Spleen (tissue), 11 donors: Measurements from ENCODE around the gene FLAD1. TPM values are rescaled to one million over a fixed set of nuclear protein-coding genes. Genes with fewer than 3 reads are reported as not detected.

Source experiments
- DNase-seq: peaks from one replicate; pipeline ENCODE4 v3.0.0-alpha.2; 2020
- H3K27ac ChIP-seq, 8 donors: fragments of 200-600 bp; sonication (generic) in 7 of 8; 1 replicate in 4 of 8; 2 replicates in 4 of 8; pipeline versions ENCODE4 v1.5.0 to v1.8.0; 2016 to 2021; ENCODE audit warnings: inconsistent platforms in 4 of 8, mild to moderate bottlenecking in 4 of 8, moderate library complexity in 1 of 8
- H3K27me3 ChIP-seq, 7 donors: fragments of 200-600 bp; sonication (generic) in 6 of 7; replicated peaks in 1 of 7; 1 replicate in 4 of 7; 2 replicates in 3 of 7; pipeline versions ENCODE4 v1.5.0 to v1.8.0; 2016 to 2021; ENCODE audit warnings: inconsistent platforms in 3 of 7, mild to moderate bottlenecking in 1 of 7
- H3K36me3 ChIP-seq, 6 donors: fragments of 200-600 bp; sonication (generic) in 5 of 6; 1 replicate in 4 of 6; 2 replicates in 2 of 6; pipeline versions ENCODE4 v1.5.0 to v1.8.0; 2016 to 2021; ENCODE audit warnings: inconsistent platforms in 2 of 6
- H3K4me1 ChIP-seq, 6 donors: fragments of 200-600 bp; sonication (generic) in 5 of 6; 1 replicate in 3 of 6; 2 replicates in 3 of 6; pipeline versions ENCODE4 v1.5.0 to v1.8.0; 2016 to 2021; ENCODE audit warnings: inconsistent platforms in 3 of 6
- H3K4me3 ChIP-seq, 8 donors: fragments of 200-600 bp; sonication (generic) in 7 of 8; 1 replicate in 4 of 8; 2 replicates in 4 of 8; pipeline versions ENCODE4 v1.5.0 to v1.8.0; 2016 to 2021; ENCODE audit warnings: inconsistent platforms in 4 of 8, mild to moderate bottlenecking in 4 of 8, moderate library complexity in 2 of 8
- H3K9me3 ChIP-seq, 8 donors: fragments of 200-600 bp; sonication (generic) in 7 of 8; 1 replicate in 4 of 8; 2 replicates in 4 of 8; pipeline versions ENCODE4 v1.5.0 to v1.8.0; 2016 to 2021; ENCODE audit warnings: inconsistent platforms in 4 of 8
- CTCF ChIP-seq, 11 experiments: fragments of 200-600 bp in 7 of 11; fragments of 450-650 bp in 4 of 11; sonication (generic) in 4 of 11; IDR thresholded peaks in 8 of 11; conservative IDR thresholded peaks in 3 of 11; 1 replicate in 7 of 11; 2 replicates in 4 of 11; pipeline versions ENCODE4 v1.4.0 to v1.8.0; 2016 to 2021; ENCODE audit warnings: antibody characterized with exemption in 11 of 11, inconsistent platforms in 4 of 11, mild to moderate bottlenecking in 1 of 11
- POLR2A ChIP-seq, 3 donors: fragments of 450-650 bp; IDR thresholded peaks; one replicate each; pipeline ENCODE4 v1.5.1; 2017; ENCODE audit warnings: antibody characterized with exemption in 3 of 3, mild to moderate bottlenecking in 1 of 3
- POLR2AphosphoS5 ChIP-seq, 3 donors: sonication (generic); formaldehyde crosslinking; IDR thresholded peaks; one replicate each; pipeline ENCODE4 v1.5.1; 2017; ENCODE audit warnings: antibody characterized with exemption in 3 of 3
- WGBS, 5 donors: extraction: QIAGEN DNeasy Blood & Tissue Kit in 3 of 5; methylation state at CpG; one replicate each; pipeline versions ENCODE4 v1.1.5 to v1.1.7; 2013 to 2018; 5-methylcytosine and 5-hydroxymethylcytosine counted together
- intact Hi-C: fragments of 100-400 bp; cut with DNase I; formaldehyde crosslinking; loops from one replicate; pipeline ENCODE4 v1.15.0; 2023; ENCODE audit warnings: low total_unique reads
- polyA plus RNA-seq, 3 donors: library from polyadenylated mRNA; stranded (reverse); fragments of 200-250 nt; gene quantifications; one replicate each; pipeline ENCODE4 v1.2.1, GENCODE V29; 2013
- total RNA-seq, 7 donors: library from RNA; depleted of rRNA in 3 of 7; stranded (reverse); fragments of >200 nt in 3 of 7; fragmentation: NEBNext Ultra II Directional in 4 of 7; extraction: Animal tissue kit (Norgen Biotek cat#: 25700) in 4 of 7; gene quantifications; one replicate each; pipeline versions ENCODE4 v1.1.0 to v1.2.1, GENCODE V29; 2016 to 2021
- donor health status: healthy with polysubstance abuse.
- donor health status: DM: no; HTN: no; CAD: no; lungs with moderate emphysema.
- donor health status: DM: no; HTN: no; CAD: no.
- donor health status: Bipolar disorder and iron deficiency.
- donor health status: healthy.
- donor health status: DM: no; HTN: no; CAD: no.
- donor health status: DM: yes; HTN: yes; CAD: no.

The FLAD1 gene
- total and polyA plus RNA-seq, 10 donors, result 27.1 to 43.4 (median 31.6) TPM

DNA sequence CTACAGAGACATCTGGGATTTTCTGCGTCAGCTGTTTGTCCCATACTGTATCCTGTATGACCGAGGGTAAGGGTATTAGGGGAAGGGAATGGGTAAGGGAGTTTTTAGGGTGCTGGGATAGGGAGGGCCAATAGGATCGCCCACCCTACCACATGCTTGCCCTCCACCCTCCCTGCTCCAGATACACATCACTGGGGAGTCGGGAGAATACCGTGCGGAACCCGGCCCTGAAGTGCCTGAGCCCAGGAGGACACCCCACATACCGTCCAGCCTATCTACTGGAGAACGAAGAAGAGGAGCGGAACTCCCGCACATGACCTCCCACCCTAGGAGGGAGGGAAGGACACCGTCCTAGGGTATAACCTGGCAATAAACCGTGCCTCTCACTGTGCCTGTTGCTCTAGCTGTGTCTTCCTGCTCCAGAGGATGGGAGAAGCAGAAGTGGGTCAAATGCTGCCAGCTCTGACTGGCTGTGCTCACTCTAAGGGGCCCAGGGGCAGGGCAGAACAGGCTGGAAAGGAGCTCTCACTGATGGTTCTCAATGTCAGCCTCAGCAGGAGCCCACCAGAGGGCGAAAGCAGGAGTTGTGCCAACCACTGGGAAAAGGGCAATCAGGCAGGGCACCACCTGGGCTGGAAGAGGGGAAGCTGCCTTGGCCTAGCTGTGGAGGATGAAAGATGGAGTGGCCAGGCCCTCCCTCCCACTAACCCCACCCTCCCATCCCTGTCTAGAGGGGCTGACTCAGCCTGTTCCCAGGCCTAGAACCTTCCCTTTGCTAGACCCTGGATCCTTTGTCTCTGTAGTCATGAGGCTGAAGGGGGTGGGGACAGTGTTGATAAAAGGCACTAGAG is 9.8 kb downstream of the FLAD1 start:
- intact Hi-C loops, result no loop called here
- WGBS, 5 donors, result 80 to 89% (median 86%) methylated on average over 13 to 14 of the region's 14 CpGs

GRCh38 chr1:154993572-154994268 is 10.6 kb downstream of the FLAD1 start, which contains the start of gene LENEP:
TSS of gene LENEP (plus strand) at chr1:154993586. CDS start at chr1:154993608, 22 bp downstream.
- Histone ChIP-seq H3K4me3 (no peak within 1 kb of the TSS), H3K9me3 (no peaks in the 10 kb centered on the region), H3K4me1 (peaks cover 1 to 53% (median 20%) of the 10 kb centered on the region in 6 donors), H3K36me3 (peaks cover 0 to 49% (median 26%) of the 10 kb centered on the region in 6 donors), H3K27ac (no peak within 1 kb of the TSS), H3K27me3 (no peaks in the 10 kb centered on the region)
- 59 to 92% (median 78%) methylated on average over 4 to 8 of the region's 8 CpGs for WGBS, 5 donors
- intact Hi-C loops, result no loop called here
- peak; percentile 40 for DNase-seq
- TF ChIP-seq POLR2AphosphoS5 (IDR thresholded peaks at IDR 0.05) (no peak), POLR2A (IDR thresholded peaks at IDR 0.05) (no peak), CTCF (IDR thresholded peaks at IDR 0.05 in 8 of 11, conservative IDR thresholded peaks at IDR 0.05 in 3 of 11) (no peak)

More for the DNA sequence above, 9.8 kb downstream of the FLAD1 start:
- no peak overlapping the region for H3K27ac ChIP-seq
- H3K9me3 ChIP-seq, result no peaks in the 10 kb centered on the region
- H3K4me3 ChIP-seq, result no peak overlapping the region
- H3K36me3 ChIP-seq, result peaks cover 0 to 57% (median 33%) of the 10 kb centered on the region in 6 donors
- H3K27me3 ChIP-seq, result no peaks in the 10 kb centered on the region
- DNase-seq, result peak; percentile 41
- no peak for TF ChIP-seq CTCF (IDR thresholded peaks at IDR 0.05 in 8 of 11, conservative IDR thresholded peaks at IDR 0.05 in 3 of 11)
- TF ChIP-seq POLR2A (IDR thresholded peaks at IDR 0.05), result no peak
- TF ChIP-seq POLR2AphosphoS5 (IDR thresholded peaks at IDR 0.05), result peak in 1 of 3 donors; percentile 5
- peaks cover 0 to 52% (median 15%) of the 10 kb centered on the region in 6 donors for H3K4me1 ChIP-seq

GRCh38 chr1:154994269-154994587 is 11.1 kb downstream of the FLAD1 start:
- Histone ChIP-seq H3K27me3 (no peaks in the 10 kb centered on the region), H3K36me3 (peaks cover 0 to 44% (median 21%) of the 10 kb centered on the region in 6 donors), H3K9me3 (no peaks in the 10 kb centered on the region), H3K4me1 (peaks cover 6 to 53% (median 23%) of the 10 kb centered on the region in 6 donors), H3K4me3 (no peak overlapping the region), H3K27ac (no peak overlapping the region)
- DNase-seq, result no peak
- 63 to 79% (median 69%) methylated on average over 1 of the region's 1 CpG for WGBS, 5 donors
- no peak for TF ChIP-seq POLR2AphosphoS5 (IDR thresholded peaks at IDR 0.05)
- TF ChIP-seq POLR2A (IDR thresholded peaks at IDR 0.05), result no peak
- no peak for TF ChIP-seq CTCF (IDR thresholded peaks at IDR 0.05 in 8 of 11, conservative IDR thresholded peaks at IDR 0.05 in 3 of 11)
- intact Hi-C loops, result no loop called here

GRCh38 chr1:154994591-154994990 is 11.4 kb downstream of the FLAD1 start:
- DNase-seq, result peak; percentile 34
- TF ChIP-seq CTCF (IDR thresholded peaks at IDR 0.05 in 8 of 11, conservative IDR thresholded peaks at IDR 0.05 in 3 of 11) (no peak), POLR2AphosphoS5 (IDR thresholded peaks at IDR 0.05) (no peak), POLR2A (IDR thresholded peaks at IDR 0.05) (no peak)
- peaks cover 0 to 40% (median 18%) of the 10 kb centered on the region in 6 donors for H3K36me3 ChIP-seq
- no peak overlapping the region for H3K4me3 ChIP-seq
- intact Hi-C loops, result no loop called here
- H3K27ac ChIP-seq, result no peak overlapping the region
- H3K9me3 ChIP-seq, result no peaks in the 10 kb centered on the region
- 42 to 49% (median 48%) methylated on average over 2 to 3 of the region's 3 CpGs for WGBS, 5 donors
- H3K27me3 ChIP-seq, result no peaks in the 10 kb centered on the region
- peaks cover 9 to 53% (median 24%) of the 10 kb centered on the region in 6 donors for H3K4me1 ChIP-seq
